A549 treated with AZD9567 at 1 μM for 4 hours (cell line): ENCODE results near the gene COX10. TPM values are rescaled to one million over a fixed set of nuclear protein-coding genes. Genes with fewer than 3 reads are reported as not detected.

Experiments
- total RNA-seq: library from RNA; stranded (reverse); fragments of 200-300 nt; extraction: Qiagen RNA extraction; gene quantifications from 5 replicates; pipeline ENCODE4 v1.2.3, GENCODE V29; 2022; ENCODE audit not compliant: insufficient read depth

COX10 gene
- 17.9 to 29.5 TPM (median 18.8 TPM) in 5 replicates for total RNA-seq

DNA sequence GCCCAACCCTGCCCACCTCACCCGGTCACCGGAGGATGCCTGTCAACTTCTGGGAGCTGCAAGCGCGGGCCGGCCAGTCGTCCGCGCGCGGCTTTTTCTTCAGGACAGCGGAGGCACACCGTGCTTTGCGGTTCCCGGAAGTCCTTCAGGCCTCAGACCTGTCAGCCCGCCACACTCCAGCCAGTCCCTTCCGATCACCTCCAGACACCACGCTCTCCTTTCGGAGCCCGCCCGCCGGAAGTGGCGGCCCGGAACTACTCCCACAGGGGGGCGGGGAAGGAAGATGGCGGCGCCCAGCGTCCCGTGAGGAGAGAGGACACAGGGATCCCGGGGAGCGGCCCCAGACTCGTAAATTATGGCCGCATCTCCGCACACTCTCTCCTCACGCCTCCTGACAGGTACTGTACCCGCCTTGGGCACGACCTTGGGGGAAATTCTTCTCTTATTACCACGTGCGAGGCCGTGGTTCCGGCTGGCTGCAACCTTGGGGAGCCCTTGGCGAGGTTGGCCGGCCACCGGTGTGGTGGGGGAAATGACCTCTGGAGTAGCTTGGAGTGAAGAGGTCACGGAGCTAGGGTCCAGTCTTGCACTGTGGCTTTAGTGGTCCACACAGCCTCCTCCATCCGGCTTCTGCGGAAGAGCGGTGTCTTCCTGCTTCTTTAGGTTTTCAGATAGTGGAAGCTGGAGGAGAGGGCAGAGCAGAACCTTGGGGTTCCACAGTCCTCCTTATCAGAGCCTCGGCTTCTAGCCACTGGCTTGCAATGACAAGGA lies at the start of gene COX10:
Gene COX10 (plus strand): TSS at position 254 of the 771 bp plus-strand sequence. CDS start 102 bp downstream, at position 356.

DNA sequence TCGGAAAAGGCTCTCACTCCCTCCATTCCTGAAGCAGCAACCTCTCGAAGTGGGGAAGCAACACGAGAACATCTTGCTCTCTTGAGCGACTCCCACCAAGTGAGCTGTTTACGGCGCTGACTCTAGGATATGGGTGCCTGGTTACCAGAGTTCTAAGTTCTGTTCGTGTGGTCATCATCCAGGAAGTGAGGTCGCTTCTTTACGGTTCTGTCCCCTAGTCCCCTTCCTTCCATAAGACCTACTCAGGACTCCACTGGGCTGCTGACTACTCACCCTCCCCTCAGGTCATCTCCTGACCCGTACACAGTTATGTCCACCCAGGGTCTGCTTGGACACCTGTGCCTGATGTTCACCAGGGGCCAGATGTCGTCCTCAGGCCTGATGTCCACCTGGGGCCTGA lies 167.5 kb downstream of the COX10 start, which contains the start of gene CDRT15:
Gene CDRT15 (minus strand): TSS at position 101 of the 400 bp plus-strand sequence. CDS start 29 bp downstream, at position 72.

Other genes with a start within 250 kb of the COX10 start
- not detected in 5 replicates for gene CDRT15, start 167.4 kb downstream of the COX10 start, total RNA-seq
- 0.35 to 0.88 TPM (median 0.79 TPM) in 5 replicates for gene HS3ST3B1, start 231.6 kb downstream of the COX10 start, total RNA-seq